OCI-LY7 (cell line): Measurements from ENCODE around the gene RHOG. TPM values are rescaled to one million over a fixed set of nuclear protein-coding genes. Genes with fewer than 3 reads are reported as not detected.

Experiments
- BruUV-seq: library from RNA; stranded (reverse); fragments of 400-500 nt; replicated peaks from 2 replicates; lab custom pipeline; 2021; lab: Mats Ljungman, UMichigan
- CTCF ChIA-PET: fragments of 300-600 bp; sonication (Branson Sonifier 250); formaldehyde crosslinking; loops from one replicate; lab custom pipeline; 2022; ENCODE audit warnings: antibody characterized with exemption; ENCODE audit not compliant: unreplicated experiment; lab: Charles Lee
- POLR2A ChIA-PET: fragments of 300-600 bp; sonication (Branson Sonifier 250); formaldehyde crosslinking; loops from one replicate; lab custom pipeline; 2022; ENCODE audit warnings: antibody characterized with exemption; lab: Charles Lee
- DNase-seq: peaks from one replicate; pipeline ENCODE4 v3.0.0-alpha.2; 2015; ENCODE audit warnings: low spot score
- H2AFZ ChIP-seq: fragments of 200-600 bp; sonication (generic), shearing (Covaris generic); 2 replicates; pipeline ENCODE4 v1.6.1; 2014; ENCODE audit warnings: mild to moderate bottlenecking, antibody characterized with exemption, low read length, moderate library complexity
- H3K27ac ChIP-seq: fragments of 200-600 bp; sonication (generic); 2 replicates; pipeline ENCODE4 v1.5.1; 2014; ENCODE audit warnings: mixed run types, low read depth, mild to moderate bottlenecking, moderate library complexity, low read length, inconsistent platforms; ENCODE audit not compliant: poor library complexity, severe bottlenecking
- H3K36me3 ChIP-seq: fragments of 200-600 bp; sonication (generic); 2 replicates; pipeline ENCODE4 v1.6.1; 2014; ENCODE audit warnings: mild to moderate bottlenecking, antibody characterized with exemption, low read length, moderate library complexity, mixed read lengths; ENCODE audit not compliant: insufficient read depth
- H3K4me1 ChIP-seq: fragments of 200-600 bp; sonication (generic); 2 replicates; pipeline ENCODE4 v1.5.1; 2014; ENCODE audit warnings: mild to moderate bottlenecking, low read length; ENCODE audit not compliant: insufficient read depth, poor library complexity, severe bottlenecking
- H3K4me2 ChIP-seq: fragments of 200-600 bp; sonication (generic); 2 replicates; pipeline ENCODE4 v1.6.1; 2014; ENCODE audit warnings: mild to moderate bottlenecking, low read length
- H3K4me3 ChIP-seq: fragments of 200-600 bp; sonication (generic); 2 replicates; pipeline ENCODE4 v1.5.1; 2014; ENCODE audit warnings: mild to moderate bottlenecking, low read depth, low read length; ENCODE audit not compliant: poor library complexity, severe bottlenecking
- H3K79me2 ChIP-seq: fragments of 200-600 bp; sonication (generic); 2 replicates; pipeline ENCODE4 v1.6.1; 2016; ENCODE audit warnings: low read depth, mild to moderate bottlenecking, low read length, moderate library complexity, mixed read lengths; ENCODE audit not compliant: insufficient read depth
- H3K9me2 ChIP-seq: fragments of 200-600 bp; sonication (generic); 2 replicates; pipeline ENCODE4 v1.6.1; 2016; ENCODE audit warnings: mild to moderate bottlenecking, low read length, mixed read lengths; ENCODE audit not compliant: insufficient read depth
- H3K9me3 ChIP-seq: fragments of 200-600 bp; sonication (generic); 2 replicates; pipeline ENCODE4 v1.6.1; 2014; ENCODE audit warnings: mild to moderate bottlenecking, mixed run types, low read length, mixed read lengths
- H4K20me1 ChIP-seq: fragments of 200-600 bp; sonication (generic); 2 replicates; pipeline ENCODE4 v1.6.1; 2014; ENCODE audit warnings: mild to moderate bottlenecking, antibody characterized with exemption, low read length, moderate library complexity, mixed read lengths; ENCODE audit not compliant: insufficient read depth
- EZH2phosphoT487 ChIP-seq: fragments of 200-600 bp; sonication (generic); IDR thresholded peaks from 2 replicates; pipeline ENCODE4 v1.6.1; 2018; ENCODE audit warnings: low read depth, borderline replicate concordance, mild to moderate bottlenecking, mixed run types, antibody characterized with exemption, low read length, moderate library complexity, mixed read lengths
- intact Hi-C: fragments of 100-400 bp; cut with micrococcal nuclease; formaldehyde crosslinking; loops from one replicate; pipeline ENCODE4 v1.10.0; 2022; ENCODE audit not compliant: unreplicated experiment
- total RNA-seq, 2 experiments: library from RNA; depleted of rRNA in 1 of 2; stranded (reverse); fragments of >200 nt in 1 of 2; shearing (Covaris generic) in 1 of 2; gene quantifications; 2 replicates each; pipeline ENCODE4 v1.2.3, GENCODE V29; 2014 to 2022
- TF ChIP-seq, protein P1 (sequence below): fragments of 200-600 bp; sonication (generic); conservative IDR thresholded peaks from 2 replicates; pipeline ENCODE4 v1.5.1; 2014; ENCODE audit warnings: mild to moderate bottlenecking, antibody characterized with exemption, low read length, moderate library complexity, mixed read lengths

The RHOG gene
- total RNA-seq, 2 experiments from 2014 or later = 26.2 to 57.8 TPM

DNA sequence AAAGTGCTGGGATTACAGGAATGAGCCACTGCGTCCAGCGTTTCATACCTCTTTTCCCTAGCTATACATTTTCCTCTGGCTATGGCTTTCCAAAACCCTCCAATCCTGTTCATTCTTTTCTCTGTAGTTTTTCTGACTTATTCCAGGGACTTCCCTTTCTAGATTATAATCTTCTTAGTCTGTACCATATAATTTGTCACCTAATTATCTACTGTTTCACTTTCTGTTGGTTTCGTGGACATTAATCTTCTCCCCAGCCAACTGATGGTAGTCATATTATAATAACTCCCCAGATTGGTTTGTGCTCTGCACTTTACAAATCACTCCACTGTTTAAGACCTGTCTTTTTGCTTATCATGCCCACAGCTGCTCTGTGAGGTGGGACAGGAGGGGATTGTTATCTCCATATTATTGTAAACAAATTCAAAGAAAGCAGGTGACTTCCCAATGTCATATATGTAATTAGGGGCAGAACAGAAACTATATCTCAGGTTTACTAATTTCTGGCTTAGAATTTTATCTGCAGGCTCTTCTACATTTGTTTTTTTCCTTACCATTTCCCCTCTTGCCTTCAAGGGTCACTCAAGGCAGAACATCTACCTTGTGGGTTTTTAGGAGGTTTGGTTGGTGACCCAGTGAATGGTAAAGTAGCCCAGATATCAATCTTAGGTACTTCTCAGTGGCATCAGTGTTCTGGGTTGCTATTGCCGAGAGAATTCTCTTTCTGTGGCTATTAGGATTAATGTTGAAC lies 38.6 kb upstream of the RHOG start:
- H3K4me3 ChIP-seq = no peak overlapping the region
- TF ChIP-seq EZH2phosphoT487 = no peak
- H3K27ac ChIP-seq = no peak overlapping the region
- ChIA-PET POLR2A (interaction anchor here (1.0 to 3.9 kb wide), 9 partner anchors 11 to 232 kb away, joined by 3 to 28 read pairs (median 6); partner anchors contain the start of gene STIM1), CTCF (interaction anchor here (1.8 kb wide), 1 partner anchor 25 kb away, joined by 4 read pairs; no protein-coding TSS in a partner anchor)
- BruUV-seq = no TSS peak
- peak overlapping the region; percentile 71 for H3K4me2 ChIP-seq
- H4K20me1 ChIP-seq = peaks cover 25% of the 10 kb centered on the region
- no peaks in the 10 kb centered on the region for H3K9me2 ChIP-seq
- no peak for DNase-seq
- intact Hi-C loops = no loop called here
- peaks cover 26% of the 10 kb centered on the region; the same call in 1 of the 2 replicates for H3K79me2 ChIP-seq
- H3K4me1 ChIP-seq = peaks cover 57% of the 10 kb centered on the region
- H3K9me3 ChIP-seq = peaks cover 5% of the 10 kb centered on the region; the same call in 1 of the 2 replicates
- no peak overlapping the region for H2AFZ ChIP-seq
- no peaks in the 10 kb centered on the region; the same call in 1 of the 2 replicates for H3K36me3 ChIP-seq

DNA sequence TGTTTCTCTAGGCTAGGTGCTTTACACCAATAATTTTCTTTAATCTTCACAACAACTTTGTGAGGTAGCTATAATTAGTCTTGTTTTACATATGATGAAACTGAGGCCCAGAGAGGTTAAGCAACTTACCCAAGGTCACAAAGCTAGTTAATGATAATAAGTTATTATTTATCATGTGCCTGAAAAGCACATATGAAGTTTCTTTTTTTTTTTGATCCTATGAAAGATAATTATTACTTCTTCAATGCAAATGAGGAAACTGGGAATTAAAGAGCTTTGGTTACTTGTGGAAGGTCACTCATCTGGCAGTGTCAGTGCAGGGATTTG lies 37.5 kb upstream of the RHOG start:
- peaks cover 68% of the 10 kb centered on the region for H3K4me1 ChIP-seq
- no peak overlapping the region for H3K27ac ChIP-seq
- peaks cover 5% of the 10 kb centered on the region; the same call in 1 of the 2 replicates for H3K9me3 ChIP-seq
- H3K4me2 ChIP-seq = 0 out of 2 replicates have a peak overlapping the region, but pooled peaks have one; percentile 10
- H3K9me2 ChIP-seq = no peaks in the 10 kb centered on the region
- peaks cover 20% of the 10 kb centered on the region; the same call in 1 of the 2 replicates for H3K79me2 ChIP-seq
- ChIA-PET POLR2A (interaction anchor here (0.8 to 3.9 kb wide), 11 partner anchors 10 to 233 kb away, joined by 3 to 28 read pairs (median 4); partner anchors contain the start of gene STIM1), CTCF (interaction anchor here (1.0 to 1.8 kb wide), 2 partner anchors 11 to 23 kb away, joined by 4 read pairs; no protein-coding TSS in a partner anchor)
- no peaks in the 10 kb centered on the region; the same call in 1 of the 2 replicates for H3K36me3 ChIP-seq
- no peak overlapping the region for H2AFZ ChIP-seq
- TF ChIP-seq EZH2phosphoT487 = no peak
- no peak for DNase-seq
- intact Hi-C loops = no loop called here
- no peak overlapping the region for H3K4me3 ChIP-seq
- peaks cover 25% of the 10 kb centered on the region for H4K20me1 ChIP-seq
- no TSS peak for BruUV-seq

DNA sequence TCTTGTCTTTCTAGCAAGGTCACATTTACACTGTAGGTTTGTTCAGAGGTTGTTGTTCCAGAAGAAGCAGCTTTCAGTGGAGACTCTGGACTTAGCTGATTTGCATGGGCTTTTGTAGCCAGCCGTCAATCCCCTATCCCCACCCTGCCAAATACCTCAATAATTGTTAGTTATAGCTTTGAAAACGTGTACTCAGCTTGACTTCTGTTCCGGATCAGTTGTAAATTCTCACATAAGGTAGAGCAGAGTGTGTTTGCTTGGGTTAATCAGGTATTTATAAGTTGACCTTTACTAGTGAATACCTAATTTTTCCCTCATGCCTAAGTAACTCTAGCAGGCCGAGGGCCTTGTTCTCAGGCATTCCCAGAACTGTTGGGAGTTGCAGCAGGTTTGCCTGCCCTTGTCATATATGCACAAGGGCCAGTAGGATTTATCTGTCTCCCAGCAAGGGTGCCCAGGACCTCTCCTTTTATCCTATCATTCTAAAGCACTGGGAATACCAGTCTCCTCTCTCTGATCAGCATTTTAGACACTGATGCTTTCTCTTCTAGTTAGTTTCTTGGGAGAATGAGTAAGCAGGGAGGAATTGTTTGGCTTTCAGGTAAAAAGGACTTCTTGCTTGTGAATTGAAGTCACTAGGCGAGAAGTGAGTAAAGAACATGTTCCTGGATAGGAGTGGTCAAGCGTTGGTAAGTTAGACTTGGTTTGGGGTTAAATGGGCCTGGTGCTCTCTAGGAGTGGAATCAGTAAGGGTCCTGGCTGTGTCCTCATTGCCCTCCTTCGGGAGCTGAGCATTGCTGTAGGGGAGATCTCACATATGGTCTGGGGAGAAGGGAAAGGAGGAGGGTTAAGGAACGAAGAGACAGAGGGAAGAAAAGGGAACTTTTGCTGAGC lies 36.9 kb upstream of the RHOG start:
- no TSS peak for BruUV-seq
- POLR2A ChIA-PET = interaction anchor here (0.8 to 3.9 kb wide), 10 partner anchors 9 to 195 kb away, joined by 3 to 28 read pairs (median 4); no protein-coding TSS in a partner anchor
- Histone ChIP-seq H3K36me3 (no peaks in the 10 kb centered on the region; the same call in 1 of the 2 replicates), H3K9me2 (no peaks in the 10 kb centered on the region), H3K4me2 (peak overlapping the region; percentile 10; the same call in 1 of the 2 replicates), H2AFZ (no peak overlapping the region), H3K4me3 (no peak overlapping the region), H3K4me1 (peaks cover 68% of the 10 kb centered on the region), H3K9me3 (peaks cover 2% of the 10 kb centered on the region; the same call in 1 of the 2 replicates), H3K79me2 (peaks cover 15% of the 10 kb centered on the region; the same call in 1 of the 2 replicates), H4K20me1 (peaks cover 25% of the 10 kb centered on the region), H3K27ac (no peak overlapping the region)
- intact Hi-C loops = no loop called here
- TF ChIP-seq EZH2phosphoT487 = no peak
- TF ChIP-seq, protein P1, sequence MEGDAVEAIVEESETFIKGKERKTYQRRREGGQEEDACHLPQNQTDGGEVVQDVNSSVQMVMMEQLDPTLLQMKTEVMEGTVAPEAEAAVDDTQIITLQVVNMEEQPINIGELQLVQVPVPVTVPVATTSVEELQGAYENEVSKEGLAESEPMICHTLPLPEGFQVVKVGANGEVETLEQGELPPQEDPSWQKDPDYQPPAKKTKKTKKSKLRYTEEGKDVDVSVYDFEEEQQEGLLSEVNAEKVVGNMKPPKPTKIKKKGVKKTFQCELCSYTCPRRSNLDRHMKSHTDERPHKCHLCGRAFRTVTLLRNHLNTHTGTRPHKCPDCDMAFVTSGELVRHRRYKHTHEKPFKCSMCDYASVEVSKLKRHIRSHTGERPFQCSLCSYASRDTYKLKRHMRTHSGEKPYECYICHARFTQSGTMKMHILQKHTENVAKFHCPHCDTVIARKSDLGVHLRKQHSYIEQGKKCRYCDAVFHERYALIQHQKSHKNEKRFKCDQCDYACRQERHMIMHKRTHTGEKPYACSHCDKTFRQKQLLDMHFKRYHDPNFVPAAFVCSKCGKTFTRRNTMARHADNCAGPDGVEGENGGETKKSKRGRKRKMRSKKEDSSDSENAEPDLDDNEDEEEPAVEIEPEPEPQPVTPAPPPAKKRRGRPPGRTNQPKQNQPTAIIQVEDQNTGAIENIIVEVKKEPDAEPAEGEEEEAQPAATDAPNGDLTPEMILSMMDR = no peak
- no peak for DNase-seq
- CTCF ChIA-PET = interaction anchor here (1.0 to 1.8 kb wide), 3 partner anchors 11 to 23 kb away, joined by 3 to 4 read pairs (median 4); no protein-coding TSS in a partner anchor
